GM19372 (cell line): ENCODE measurements around the gene SIK1.
"Not testable (repeated sequence)": the region's sequence is repeated elsewhere in the genome, so short reads cannot be mapped to it uniquely, and the experiment has no call there.

ENCODE experiments used
- ATAC-seq: cut with Tn5 transposase; IDR thresholded peaks from one replicate; pipeline ENCODE4 v1.9.1; 2021; ENCODE audit warnings: mild to moderate bottlenecking, low read depth, moderate library complexity; ENCODE audit not compliant: unreplicated experiment

SIK1 gene

GRCh38 chr21:43398533-43398932 lies 28.4 kb downstream of the SIK1 start:
- ATAC-seq: not testable (repeated sequence)

GRCh38 chr21:43398000-43398399 lies 28.9 kb downstream of the SIK1 start:
- not testable (repeated sequence) for ATAC-seq

- not testable (repeated sequence) for ATAC-seq
Measured at GRCh38 chr21:43397439-43397808, 29.5 kb downstream of the SIK1 start.

GRCh38 chr21:43396788-43397438 lies 30.0 kb downstream of the SIK1 start:
- ATAC-seq: not testable (repeated sequence)

GRCh38 chr21:43383351-43383750 lies 43.6 kb downstream of the SIK1 start:
- not testable (repeated sequence) for ATAC-seq

GRCh38 chr21:43382902-43383301 lies 44.0 kb downstream of the SIK1 start:
- not testable (repeated sequence) for ATAC-seq

GRCh38 chr21:43380852-43381533 lies 45.9 kb downstream of the SIK1 start:
- ATAC-seq: not testable (repeated sequence)

- ATAC-seq: not testable (repeated sequence)
Measured at GRCh38 chr21:43380337-43380736, 46.6 kb downstream of the SIK1 start.

- ATAC-seq: not testable (repeated sequence)
Measured at GRCh38 chr21:43379626-43380122, 47.3 kb downstream of the SIK1 start.

- ATAC-seq: no peak
Measured at GRCh38 chr21:43376478-43376882, 50.5 kb downstream of the SIK1 start.

- no peak for ATAC-seq
Measured at GRCh38 chr21:43375837-43376477, 51.0 kb downstream of the SIK1 start.

GRCh38 chr21:43375006-43375836 lies 51.7 kb downstream of the SIK1 start:
- no peak for ATAC-seq

- ATAC-seq: no peak
Measured at GRCh38 chr21:43374228-43374885, 52.6 kb downstream of the SIK1 start.

GRCh38 chr21:43373362-43374227 lies 53.3 kb downstream of the SIK1 start:
- ATAC-seq: no peak

GRCh38 chr21:43372663-43373361 lies 54.1 kb downstream of the SIK1 start:
- ATAC-seq: no peak

GRCh38 chr21:43371786-43372185 lies 55.1 kb downstream of the SIK1 start:
- ATAC-seq: no peak

GRCh38 chr21:43370888-43371570 lies 55.9 kb downstream of the SIK1 start:
- no peak for ATAC-seq

GRCh38 chr21:43370091-43370658 lies 56.8 kb downstream of the SIK1 start:
- ATAC-seq: no peak
